Upper lobe of left lung (tissue), 6 donors: Measurements from ENCODE around the gene ROR2. TPM values are rescaled to one million over a fixed set of nuclear protein-coding genes. Genes with fewer than 3 reads are reported as not detected.

Source experiments
- ATAC-seq, 2 donors: fragments of 200-7000 bp; cut with Tn5 transposase; one replicate each; pipeline ENCODE4 v1.9.1; 2022; ENCODE audit warnings: mild to moderate bottlenecking in 2 of 2, moderate library complexity in 2 of 2; ENCODE audit not compliant: low FRiP score in 2 of 2
- DNase-seq, 2 donors: peaks; one replicate each; pipeline ENCODE4 v3.0.0-alpha.2; 2019 to 2020
- H3K27ac ChIP-seq, 4 donors: fragments of 200-600 bp; sonication (generic); one replicate each; pipeline ENCODE4 v1.5.1; 2016 to 2019
- H3K27me3 ChIP-seq, 4 donors: fragments of 200-600 bp; sonication (generic); one replicate each; pipeline ENCODE4 v1.5.1; 2017 to 2019
- H3K36me3 ChIP-seq, 4 donors: fragments of 200-600 bp; sonication (generic); one replicate each; pipeline ENCODE4 v1.5.1; 2016 to 2019
- H3K4me1 ChIP-seq, 4 donors: fragments of 200-600 bp; sonication (generic); one replicate each; pipeline ENCODE4 v1.5.1; 2018 to 2019
- H3K4me3 ChIP-seq, 4 donors: fragments of 200-600 bp; sonication (generic); one replicate each; pipeline ENCODE4 v1.5.1; 2017 to 2019; ENCODE audit warnings: mild to moderate bottlenecking in 2 of 4, moderate library complexity in 1 of 4
- H3K9me3 ChIP-seq, 4 donors: fragments of 200-600 bp; sonication (generic); one replicate each; pipeline ENCODE4 v1.5.1; 2018 to 2019
- CTCF ChIP-seq, 6 experiments: fragments of 450-650 bp in 4 of 6; fragments of 200-600 bp in 2 of 6; sonication (generic) in 2 of 6; IDR thresholded peaks; one replicate each; pipeline ENCODE4 v1.5.1; 2016 to 2019; ENCODE audit warnings: antibody characterized with exemption in 6 of 6
- EP300 ChIP-seq, 4 donors: sonication (generic); formaldehyde crosslinking; IDR thresholded peaks; one replicate each; pipeline ENCODE4 v1.5.1; 2017; ENCODE audit warnings: antibody characterized with exemption in 4 of 4, control low read depth in 2 of 4
- POLR2A ChIP-seq, 4 donors: fragments of 450-650 bp; IDR thresholded peaks; one replicate each; pipeline ENCODE4 v1.5.1; 2016 to 2017; ENCODE audit warnings: antibody characterized with exemption in 4 of 4, mild to moderate bottlenecking in 2 of 4
- POLR2AphosphoS5 ChIP-seq, 2 donors: sonication (generic); formaldehyde crosslinking; IDR thresholded peaks; one replicate each; pipeline ENCODE4 v1.5.1; 2017; ENCODE audit warnings: antibody characterized with exemption in 2 of 2
- WGBS, 2 donors: methylation state at CpG; one replicate each; pipeline ENCODE4 v1.1.5; 2017 to 2018; 5-methylcytosine and 5-hydroxymethylcytosine counted together
- total RNA-seq, 6 donors: library from RNA; depleted of rRNA in 4 of 6; stranded (reverse); fragments of >200 nt in 4 of 6; gene quantifications; one replicate each; pipeline versions ENCODE4 v1.1.0 to v1.2.1, GENCODE V29; 2016 to 2021
- donor health status: DM: no; HTN: no; CAD: no; lungs with moderate emphysema.
- donor health status: DM: no; HTN: yes; CAD: no; lungs with severe emphysema.

Gene ROR2
- total RNA-seq, 6 donors from 2014 or later: 2.7 to 8.1 (median 3.4) TPM

- no peak for DNase-seq
- Histone ChIP-seq H3K27me3 (no peaks in the 10 kb centered on the region), H3K27ac (no peak overlapping the region), H3K4me3 (no peak overlapping the region), H3K36me3 (no peaks in the 10 kb centered on the region), H3K4me1 (no peaks in the 10 kb centered on the region), H3K9me3 (no peaks in the 10 kb centered on the region)
- WGBS, 2 donors: 78 to 79% methylated on average over 6 of the region's 6 CpGs
- TF ChIP-seq CTCF (IDR thresholded peaks at IDR 0.05) (no peak), EP300 (IDR thresholded peaks at IDR 0.05) (no peak), POLR2AphosphoS5 (IDR thresholded peaks at IDR 0.05) (no peak), POLR2A (IDR thresholded peaks at IDR 0.05) (no peak)
- no peak for ATAC-seq
These were observed 255.8 kb downstream of the ROR2 start for GRCh38 chr9:91694081-91694870.

- TF ChIP-seq CTCF (IDR thresholded peaks at IDR 0.05) (no peak), POLR2A (IDR thresholded peaks at IDR 0.05) (no peak), EP300 (IDR thresholded peaks at IDR 0.05) (no peak), POLR2AphosphoS5 (IDR thresholded peaks at IDR 0.05) (no peak)
- H3K9me3 ChIP-seq: no peaks in the 10 kb centered on the region
- WGBS, 2 donors: 67 to 72% methylated on average over 7 of the region's 7 CpGs
These were observed 256.8 kb downstream of the ROR2 start for GRCh38 chr9:91693226-91693625.

DNA sequence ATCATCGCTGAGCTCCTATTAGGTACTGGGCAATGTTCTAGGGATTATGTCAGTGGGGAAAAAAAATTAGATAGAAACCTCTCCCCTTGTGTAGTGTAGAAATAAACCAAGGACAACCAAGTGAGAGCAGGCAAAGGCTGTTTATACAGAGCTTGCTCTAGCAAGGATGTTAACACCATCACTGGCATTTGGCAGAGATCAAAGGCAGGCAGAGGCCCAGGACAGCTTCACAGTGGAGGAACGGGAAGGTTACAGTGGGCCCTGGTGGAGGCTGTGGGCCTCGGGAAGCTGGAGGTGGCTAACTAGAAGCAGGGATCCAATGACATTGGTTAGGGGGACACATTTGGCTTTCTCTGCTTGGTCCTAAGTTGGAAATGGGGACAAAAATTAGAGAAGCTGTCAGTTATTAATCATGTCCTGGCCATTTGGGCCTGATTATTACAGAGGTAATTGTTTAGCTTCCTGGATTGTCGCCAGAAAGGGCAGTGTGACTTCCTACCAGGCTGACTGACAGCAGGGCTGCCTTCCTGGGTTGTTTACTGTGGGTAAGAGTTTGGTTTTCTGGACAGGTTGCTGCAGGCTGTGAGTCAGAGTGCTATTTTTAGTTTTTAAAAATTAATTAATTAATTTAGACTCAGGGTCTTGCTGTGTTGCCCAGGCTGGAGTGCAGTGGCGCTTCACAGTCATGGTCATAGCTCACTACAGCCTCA, 259.3 kb downstream of the ROR2 start:
- DNase-seq: no peak
- WGBS, 2 donors: 53 to 68% methylated on average over 5 of the region's 5 CpGs
- no peak overlapping the region for H3K27ac ChIP-seq

More at GRCh38 chr9:91693226-91693625, 256.8 kb downstream of the ROR2 start:
- Histone ChIP-seq H3K27ac (no peak overlapping the region), H3K4me1 (no peaks in the 10 kb centered on the region), H3K36me3 (no peaks in the 10 kb centered on the region), H3K27me3 (no peaks in the 10 kb centered on the region), H3K4me3 (no peak overlapping the region)
- DNase-seq: no peak
- peak in 1 of 2 donors; percentile 38 for ATAC-seq

DNA sequence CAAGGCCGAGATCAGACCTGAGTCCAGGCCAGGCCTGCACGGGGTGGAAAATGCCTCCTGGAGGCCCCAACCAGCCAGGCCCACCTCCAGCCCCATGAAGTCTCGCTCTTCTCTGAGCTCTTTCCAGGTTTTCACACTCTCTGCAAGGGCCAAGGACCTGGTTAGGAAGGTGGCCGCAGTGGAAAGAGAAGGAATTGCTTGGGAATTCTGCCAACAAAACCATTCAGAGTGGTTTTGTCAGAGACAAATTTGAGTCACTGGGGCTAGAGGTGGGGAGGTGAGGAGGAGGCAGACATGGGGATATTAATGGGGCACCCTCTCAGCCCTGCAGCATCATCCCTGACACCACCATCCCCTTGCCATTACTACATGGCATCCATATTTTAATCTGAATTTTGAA, 261.0 kb downstream of the ROR2 start:
- DNase-seq: no peak
- Histone ChIP-seq H3K27ac (no peak overlapping the region), H3K4me3 (no peak overlapping the region), H3K36me3 (no peaks in the 10 kb centered on the region), H3K4me1 (no peaks in the 10 kb centered on the region), H3K9me3 (no peaks in the 10 kb centered on the region), H3K27me3 (no peaks in the 10 kb centered on the region)
- TF ChIP-seq POLR2A (IDR thresholded peaks at IDR 0.05) (no peak), POLR2AphosphoS5 (IDR thresholded peaks at IDR 0.05) (no peak), CTCF (IDR thresholded peaks at IDR 0.05) (no peak), EP300 (IDR thresholded peaks at IDR 0.05) (no peak)
- ATAC-seq: no peak
- WGBS, 2 donors: 78 to 84% methylated on average over 4 of the region's 4 CpGs

More for the DNA sequence above, 259.3 kb downstream of the ROR2 start:
- TF ChIP-seq EP300 (IDR thresholded peaks at IDR 0.05) (no peak), POLR2A (IDR thresholded peaks at IDR 0.05) (no peak), CTCF (IDR thresholded peaks at IDR 0.05) (no peak), POLR2AphosphoS5 (IDR thresholded peaks at IDR 0.05) (no peak)
- Histone ChIP-seq H3K4me3 (no peak overlapping the region), H3K36me3 (no peaks in the 10 kb centered on the region), H3K27me3 (no peaks in the 10 kb centered on the region), H3K9me3 (no peaks in the 10 kb centered on the region), H3K4me1 (no peaks in the 10 kb centered on the region)
- no peak for ATAC-seq
